Fibroblast of gingiva (primary cell): Measurements from ENCODE around the gene LOXHD1.

Source experiments
- DNase-seq: peaks from one replicate; pipeline ENCODE4 v3.0.0-alpha.2; 2011; ENCODE audit warnings: low read depth

The LOXHD1 gene

GRCh38 chr18:46676182-46676835 lies 19.3 kb upstream of the LOXHD1 start:
- no peak for DNase-seq

- no peak for DNase-seq
Observed at GRCh38 chr18:46675112-46675511, 18.1 kb upstream of the LOXHD1 start.

- no peak for DNase-seq
Observed at GRCh38 chr18:46672062-46672970, 15.3 kb upstream of the LOXHD1 start.

- no peak for DNase-seq
Observed at GRCh38 chr18:46668694-46669093, 11.7 kb upstream of the LOXHD1 start.

GRCh38 chr18:46668135-46668534 lies 11.1 kb upstream of the LOXHD1 start:
- DNase-seq = no peak

- no peak for DNase-seq
Observed at GRCh38 chr18:46663539-46663938, 6.5 kb upstream of the LOXHD1 start.

- DNase-seq = peak; percentile 12
Observed at GRCh38 chr18:46660957-46661749, 4.1 kb upstream of the LOXHD1 start.

- DNase-seq = no peak
Observed at GRCh38 chr18:46659484-46659883, 2.5 kb upstream of the LOXHD1 start.

- no peak for DNase-seq
Observed at GRCh38 chr18:46656326-46657114, 500 bp downstream of the LOXHD1 start.

GRCh38 chr18:46652372-46652771 lies 4.6 kb downstream of the LOXHD1 start:
- DNase-seq = no peak

- DNase-seq = no peak
Observed at GRCh38 chr18:46650681-46651080, 6.3 kb downstream of the LOXHD1 start.

GRCh38 chr18:46649071-46649862 lies 7.8 kb downstream of the LOXHD1 start:
- DNase-seq = no peak

- DNase-seq = no peak
Observed at GRCh38 chr18:46646468-46646867, 10.6 kb downstream of the LOXHD1 start.

- no peak for DNase-seq
Observed at GRCh38 chr18:46642561-46642960, 14.5 kb downstream of the LOXHD1 start.

- no peak for DNase-seq
Observed at GRCh38 chr18:46641917-46642316, 15.1 kb downstream of the LOXHD1 start.

- no peak for DNase-seq
Observed at GRCh38 chr18:46639386-46639785, 17.6 kb downstream of the LOXHD1 start.

GRCh38 chr18:46636040-46636630 lies 20.9 kb downstream of the LOXHD1 start:
- no peak for DNase-seq

- no peak for DNase-seq
Observed at GRCh38 chr18:46632401-46633071, 24.5 kb downstream of the LOXHD1 start.

- DNase-seq = no peak
Observed at GRCh38 chr18:46630991-46631390, 26.0 kb downstream of the LOXHD1 start.

- DNase-seq = no peak
Observed at GRCh38 chr18:46630160-46630559, 26.9 kb downstream of the LOXHD1 start.
